ENCODE measurements around the gene RNASE11.

DNA sequence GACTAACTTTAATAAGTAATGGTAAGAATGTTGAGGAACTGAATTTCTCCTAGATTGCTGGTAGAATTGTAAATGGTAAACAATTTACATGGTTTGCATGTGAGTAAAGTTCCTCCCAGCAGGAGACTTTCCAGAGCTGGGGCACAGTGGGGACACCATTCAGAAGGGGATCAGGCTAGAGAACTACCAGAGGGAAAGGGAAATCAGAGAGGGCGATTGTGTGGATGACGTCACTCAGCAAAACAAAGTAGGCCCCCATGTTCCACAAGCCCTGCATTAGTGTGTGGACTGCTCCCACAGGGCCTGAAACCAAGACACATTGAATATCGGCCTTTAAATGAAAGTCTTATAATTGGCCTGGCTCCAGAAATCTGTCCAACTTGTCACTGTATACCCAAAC lies 9.5 kb downstream of the RNASE11 start:
- no peak for TF ChIP-seq SPI1 (IDR thresholded peaks at IDR 0.05; ENCODE audit: borderline replicate concordance, low read depth)
- TF ChIP-seq, protein P1, sequence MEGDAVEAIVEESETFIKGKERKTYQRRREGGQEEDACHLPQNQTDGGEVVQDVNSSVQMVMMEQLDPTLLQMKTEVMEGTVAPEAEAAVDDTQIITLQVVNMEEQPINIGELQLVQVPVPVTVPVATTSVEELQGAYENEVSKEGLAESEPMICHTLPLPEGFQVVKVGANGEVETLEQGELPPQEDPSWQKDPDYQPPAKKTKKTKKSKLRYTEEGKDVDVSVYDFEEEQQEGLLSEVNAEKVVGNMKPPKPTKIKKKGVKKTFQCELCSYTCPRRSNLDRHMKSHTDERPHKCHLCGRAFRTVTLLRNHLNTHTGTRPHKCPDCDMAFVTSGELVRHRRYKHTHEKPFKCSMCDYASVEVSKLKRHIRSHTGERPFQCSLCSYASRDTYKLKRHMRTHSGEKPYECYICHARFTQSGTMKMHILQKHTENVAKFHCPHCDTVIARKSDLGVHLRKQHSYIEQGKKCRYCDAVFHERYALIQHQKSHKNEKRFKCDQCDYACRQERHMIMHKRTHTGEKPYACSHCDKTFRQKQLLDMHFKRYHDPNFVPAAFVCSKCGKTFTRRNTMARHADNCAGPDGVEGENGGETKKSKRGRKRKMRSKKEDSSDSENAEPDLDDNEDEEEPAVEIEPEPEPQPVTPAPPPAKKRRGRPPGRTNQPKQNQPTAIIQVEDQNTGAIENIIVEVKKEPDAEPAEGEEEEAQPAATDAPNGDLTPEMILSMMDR (IDR thresholded peaks at IDR 0.05; ENCODE audit: insufficient read depth, low read length), result no peak
- TF ChIP-seq, protein P2, sequence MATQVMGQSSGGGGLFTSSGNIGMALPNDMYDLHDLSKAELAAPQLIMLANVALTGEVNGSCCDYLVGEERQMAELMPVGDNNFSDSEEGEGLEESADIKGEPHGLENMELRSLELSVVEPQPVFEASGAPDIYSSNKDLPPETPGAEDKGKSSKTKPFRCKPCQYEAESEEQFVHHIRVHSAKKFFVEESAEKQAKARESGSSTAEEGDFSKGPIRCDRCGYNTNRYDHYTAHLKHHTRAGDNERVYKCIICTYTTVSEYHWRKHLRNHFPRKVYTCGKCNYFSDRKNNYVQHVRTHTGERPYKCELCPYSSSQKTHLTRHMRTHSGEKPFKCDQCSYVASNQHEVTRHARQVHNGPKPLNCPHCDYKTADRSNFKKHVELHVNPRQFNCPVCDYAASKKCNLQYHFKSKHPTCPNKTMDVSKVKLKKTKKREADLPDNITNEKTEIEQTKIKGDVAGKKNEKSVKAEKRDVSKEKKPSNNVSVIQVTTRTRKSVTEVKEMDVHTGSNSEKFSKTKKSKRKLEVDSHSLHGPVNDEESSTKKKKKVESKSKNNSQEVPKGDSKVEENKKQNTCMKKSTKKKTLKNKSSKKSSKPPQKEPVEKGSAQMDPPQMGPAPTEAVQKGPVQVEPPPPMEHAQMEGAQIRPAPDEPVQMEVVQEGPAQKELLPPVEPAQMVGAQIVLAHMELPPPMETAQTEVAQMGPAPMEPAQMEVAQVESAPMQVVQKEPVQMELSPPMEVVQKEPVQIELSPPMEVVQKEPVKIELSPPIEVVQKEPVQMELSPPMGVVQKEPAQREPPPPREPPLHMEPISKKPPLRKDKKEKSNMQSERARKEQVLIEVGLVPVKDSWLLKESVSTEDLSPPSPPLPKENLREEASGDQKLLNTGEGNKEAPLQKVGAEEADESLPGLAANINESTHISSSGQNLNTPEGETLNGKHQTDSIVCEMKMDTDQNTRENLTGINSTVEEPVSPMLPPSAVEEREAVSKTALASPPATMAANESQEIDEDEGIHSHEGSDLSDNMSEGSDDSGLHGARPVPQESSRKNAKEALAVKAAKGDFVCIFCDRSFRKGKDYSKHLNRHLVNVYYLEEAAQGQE (IDR thresholded peaks at IDR 0.05; ENCODE audit: insufficient replicate concordance, low read depth), result no peak
- TF ChIP-seq POLR2AphosphoS5 (IDR thresholded peaks at IDR 0.05; ENCODE audit: low read depth), result no peak

All from HL-60 (cell line).